ENCODE results near the gene TXNDC11. TPM values are rescaled to one million over a fixed set of nuclear protein-coding genes. Genes with fewer than 3 reads are reported as not detected.
A peak's percentile ranks its signal among the peaks of the same experiment; 100 is the strongest.
"Not testable (repeated sequence)": the region's sequence is repeated elsewhere in the genome, so short reads cannot be mapped to it uniquely, and the experiment has no call there.

TXNDC11 gene
- total RNA-seq (2021) = 30.9 and 40.9 TPM in 2 replicates
- Bru-seq, nascent RNA = percentile 86 among the genes with signal in this experiment
- percentile 79 among the genes with signal in this experiment for BruChase-seq, experiment 1, labeled RNA remaining after a 2-hour chase
- BruChase-seq, experiment 2, labeled RNA remaining after a 6-hour chase = percentile 73 among the genes with signal in this experiment
- long read RNA-seq, transcript TXNDC11-201 (12 exons, 3,140 nt) = major isoform, 60 of 85 reads
- long read RNA-seq, partial matches to known transcripts = 6 of 85 reads
- long read RNA-seq, other reads (novel, unspliced or antisense) = 19 of 85 reads

DNA sequence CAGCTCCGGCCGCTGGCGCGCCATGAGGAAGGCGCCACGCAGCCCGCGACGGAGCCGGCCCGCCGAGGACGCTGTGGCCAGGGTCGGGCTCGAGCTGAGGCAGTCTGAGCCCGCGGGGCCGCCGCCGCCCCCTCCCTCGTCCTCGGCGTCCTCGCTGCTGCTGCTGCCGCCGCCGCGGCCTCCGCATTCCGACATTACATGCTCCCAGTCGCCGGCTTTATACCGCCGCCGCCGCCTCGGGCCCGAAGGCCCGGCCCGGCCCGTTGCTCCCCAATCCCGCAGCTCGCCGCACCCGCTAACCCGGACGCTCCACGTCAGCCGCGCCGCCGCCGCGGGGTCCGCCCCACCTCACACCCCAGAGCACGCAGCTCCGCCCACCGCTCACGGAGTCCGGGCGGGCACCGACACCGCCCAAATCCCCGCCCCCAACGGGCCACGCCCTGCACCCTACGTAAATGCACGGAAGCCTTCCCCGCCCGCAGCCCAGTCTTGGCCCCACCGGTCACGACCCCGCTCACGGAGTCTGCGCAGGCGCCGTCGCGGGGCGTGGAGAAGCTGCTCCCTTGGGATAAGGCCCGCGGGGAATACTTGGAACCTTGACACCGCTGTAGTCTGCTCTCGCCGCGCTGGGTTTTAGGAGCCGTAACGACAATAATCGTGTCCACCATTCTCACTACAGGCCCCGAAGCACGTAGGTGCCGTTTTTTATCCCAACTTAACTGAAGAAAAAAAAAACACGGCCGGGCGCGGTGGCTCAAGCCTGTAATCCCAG is at the start of gene TXNDC11:
TSS of gene TXNDC11 (minus strand) at position 322 of the 772 bp plus-strand sequence. CDS start at position 195, 127 bp downstream.
- Histone ChIP-seq H3K4me2 (peak within 1 kb of the TSS; percentile 85), H3K27me3 (ENCODE audit: insufficient read depth, low read depth) (no peaks in the 10 kb centered on the region), H3K4me3 (peak within 1 kb of the TSS; percentile 89), H3F3A (ENCODE audit: insufficient read depth, low read depth) (peaks cover 14% of the 10 kb centered on the region; the same call in 1 of the 2 replicates), H3K27ac (peak within 1 kb of the TSS; percentile 78), H3K79me2 (ENCODE audit: low read depth) (peaks cover 43% of the 10 kb centered on the region), H3K9me3 (ENCODE audit: insufficient read depth, low read depth) (no peaks in the 10 kb centered on the region), H4K20me1 (ENCODE audit: insufficient read depth) (peaks cover 32% of the 10 kb centered on the region), H3K9me2 (ENCODE audit: insufficient read depth) (no peaks in the 10 kb centered on the region), H3K4me1 (replicated peaks; ENCODE audit: insufficient read depth) (peaks cover 19% of the 10 kb centered on the region), H3K36me3 (ENCODE audit: low read depth) (no peaks in the 10 kb centered on the region), H2AFZ (peak within 1 kb of the TSS; percentile 88)
- ChIA-PET POLR2A (ENCODE audit: unreplicated experiment) (interaction anchor here (0.6 to 1.0 kb wide), 8 partner anchors 55 to 487 kb away, joined by 3 to 6 read pairs (median 4); partner anchors contain the start of genes RSL1D1, SOCS1 and ZC3H7A), CTCF (interaction anchor here (0.7 to 0.8 kb wide), 2 partner anchors 39 to 55 kb away, joined by 9 to 16 read pairs; partner anchors contain the start of gene ZC3H7A)
- intact Hi-C loops (cut with micrococcal nuclease; ENCODE audit: unreplicated experiment) = loop anchor here (2.0 to 10.0 kb wide), 3 partner anchors 55 to 602 kb away; partner anchors contain the start of gene ZC3H7A
- TF ChIP-seq, protein P1, sequence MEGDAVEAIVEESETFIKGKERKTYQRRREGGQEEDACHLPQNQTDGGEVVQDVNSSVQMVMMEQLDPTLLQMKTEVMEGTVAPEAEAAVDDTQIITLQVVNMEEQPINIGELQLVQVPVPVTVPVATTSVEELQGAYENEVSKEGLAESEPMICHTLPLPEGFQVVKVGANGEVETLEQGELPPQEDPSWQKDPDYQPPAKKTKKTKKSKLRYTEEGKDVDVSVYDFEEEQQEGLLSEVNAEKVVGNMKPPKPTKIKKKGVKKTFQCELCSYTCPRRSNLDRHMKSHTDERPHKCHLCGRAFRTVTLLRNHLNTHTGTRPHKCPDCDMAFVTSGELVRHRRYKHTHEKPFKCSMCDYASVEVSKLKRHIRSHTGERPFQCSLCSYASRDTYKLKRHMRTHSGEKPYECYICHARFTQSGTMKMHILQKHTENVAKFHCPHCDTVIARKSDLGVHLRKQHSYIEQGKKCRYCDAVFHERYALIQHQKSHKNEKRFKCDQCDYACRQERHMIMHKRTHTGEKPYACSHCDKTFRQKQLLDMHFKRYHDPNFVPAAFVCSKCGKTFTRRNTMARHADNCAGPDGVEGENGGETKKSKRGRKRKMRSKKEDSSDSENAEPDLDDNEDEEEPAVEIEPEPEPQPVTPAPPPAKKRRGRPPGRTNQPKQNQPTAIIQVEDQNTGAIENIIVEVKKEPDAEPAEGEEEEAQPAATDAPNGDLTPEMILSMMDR (conservative IDR thresholded peaks at IDR 0.05) = no peak
- no peak for TF ChIP-seq EZH2 (IDR thresholded peaks at IDR 0.05; ENCODE audit: low read depth)
- peak; percentile 89 to 100 for DNase-seq
- no TSS peak for BruUV-seq (replicated peaks)

GRCh38 chr16:11791144-11791828 is 48.6 kb upstream of the TXNDC11 start:
- Histone ChIP-seq H3K4me3 (no peak overlapping the region), H3K4me1 (replicated peaks; ENCODE audit: insufficient read depth) (peaks cover 6% of the 10 kb centered on the region; the same call in 1 of the 2 replicates), H3K27ac (no peak overlapping the region), H4K20me1 (ENCODE audit: insufficient read depth) (peaks cover 71% of the 10 kb centered on the region), H3K27me3 (ENCODE audit: insufficient read depth, low read depth) (no peaks in the 10 kb centered on the region), H3K79me2 (ENCODE audit: low read depth) (peaks cover 94% of the 10 kb centered on the region), H3K4me2 (no peak overlapping the region), H3K9me3 (ENCODE audit: insufficient read depth, low read depth) (no peaks in the 10 kb centered on the region), H3F3A (ENCODE audit: insufficient read depth, low read depth) (peaks cover 7% of the 10 kb centered on the region; the same call in 1 of the 2 replicates), H3K36me3 (ENCODE audit: low read depth) (0 out of 2 replicates have a peak, but pooled peaks cover 15% of the 10 kb centered on the region), H3K9me2 (ENCODE audit: insufficient read depth) (no peaks in the 10 kb centered on the region), H2AFZ (no peak overlapping the region)
- TF ChIP-seq, protein P1 (conservative IDR thresholded peaks at IDR 0.05) = no peak
- no peak for TF ChIP-seq EZH2 (IDR thresholded peaks at IDR 0.05; ENCODE audit: low read depth)
- intact Hi-C loops (cut with micrococcal nuclease; ENCODE audit: unreplicated experiment) = no loop called here
- DNase-seq = no peak
- BruUV-seq (replicated peaks) = no TSS peak
- ChIA-PET CTCF (interaction anchor here (0.5 kb wide), 1 partner anchor 373 kb away, joined by 3 read pairs; no protein-coding TSS in a partner anchor), POLR2A (ENCODE audit: unreplicated experiment) (no interaction called here)

DNA sequence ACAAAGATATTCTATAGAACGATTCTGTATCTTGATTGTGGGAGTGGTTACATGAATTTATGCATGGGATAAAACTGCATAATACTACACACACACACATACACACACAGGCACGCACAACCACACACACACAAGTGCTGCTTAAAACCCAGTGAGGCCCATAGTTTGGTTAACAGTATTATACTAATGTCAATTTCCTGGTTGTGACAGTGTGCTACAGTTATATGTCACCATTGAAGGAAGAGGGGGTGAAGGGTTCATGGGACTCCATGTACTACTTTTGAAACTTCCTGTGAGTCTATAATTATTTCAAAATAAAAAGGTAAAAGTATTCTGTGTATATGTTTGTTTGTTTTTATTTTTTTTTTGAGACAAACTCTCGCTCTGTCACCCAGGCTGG is 46.3 kb upstream of the TXNDC11 start:
- DNase-seq = no peak
- no peaks in the 10 kb centered on the region for H3K36me3 ChIP-seq (ENCODE audit: low read depth)
- no peaks in the 10 kb centered on the region for H3K27me3 ChIP-seq (ENCODE audit: insufficient read depth, low read depth)
- BruUV-seq (replicated peaks) = no TSS peak
- H3K79me2 ChIP-seq (ENCODE audit: low read depth) = peaks cover 82% of the 10 kb centered on the region
- H3K4me3 ChIP-seq = no peak overlapping the region
- H3K4me1 ChIP-seq (replicated peaks; ENCODE audit: insufficient read depth) = no peaks in the 10 kb centered on the region
- POLR2A ChIA-PET (ENCODE audit: unreplicated experiment) = no interaction called here
- intact Hi-C loops (cut with micrococcal nuclease; ENCODE audit: unreplicated experiment) = no loop called here
- H4K20me1 ChIP-seq (ENCODE audit: insufficient read depth) = peaks cover 62% of the 10 kb centered on the region
- H3K9me2 ChIP-seq (ENCODE audit: insufficient read depth) = no peaks in the 10 kb centered on the region
- no peaks in the 10 kb centered on the region for H3K9me3 ChIP-seq (ENCODE audit: insufficient read depth, low read depth)
- no peak overlapping the region for H3K4me2 ChIP-seq
- no peak for TF ChIP-seq EZH2 (IDR thresholded peaks at IDR 0.05; ENCODE audit: low read depth)
- TF ChIP-seq, protein P1 (conservative IDR thresholded peaks at IDR 0.05) = no peak
- no peak overlapping the region for H3K27ac ChIP-seq
- no peak overlapping the region for H2AFZ ChIP-seq
- H3F3A ChIP-seq (ENCODE audit: insufficient read depth, low read depth) = no peaks in the 10 kb centered on the region
- CTCF ChIA-PET = no interaction called here

GRCh38 chr16:11784980-11785599 is 42.4 kb upstream of the TXNDC11 start:
- H3K9me2 ChIP-seq (ENCODE audit: insufficient read depth); H3K27ac ChIP-seq; H3K4me3 ChIP-seq; H2AFZ ChIP-seq; H3K36me3 ChIP-seq (ENCODE audit: low read depth); H3K27me3 ChIP-seq (ENCODE audit: insufficient read depth, low read depth); CTCF ChIA-PET; H3K9me3 ChIP-seq (ENCODE audit: insufficient read depth, low read depth); H3F3A ChIP-seq (ENCODE audit: insufficient read depth, low read depth); intact Hi-C loops (cut with micrococcal nuclease; ENCODE audit: unreplicated experiment); H3K4me1 ChIP-seq (replicated peaks; ENCODE audit: insufficient read depth); BruUV-seq (replicated peaks); H3K4me2 ChIP-seq; DNase-seq: not testable (repeated sequence)
- POLR2A ChIA-PET (ENCODE audit: unreplicated experiment) = interaction anchor here (0.6 kb wide), 2 partner anchors 63 to 1652 kb away, joined by 7 to 13 read pairs; no protein-coding TSS in a partner anchor
- Histone ChIP-seq H3K79me2 (ENCODE audit: low read depth) (peaks cover 54% of the 10 kb centered on the region), H4K20me1 (ENCODE audit: insufficient read depth) (peaks cover 49% of the 10 kb centered on the region)

All from PC-9 (cell line).